ENCODE results near the gene NUP93. TPM values are rescaled to one million over a fixed set of nuclear protein-coding genes. Genes with fewer than 3 reads are reported as not detected.
A peak's percentile ranks its signal among the peaks of the same experiment; 100 is the strongest.

Gene NUP93
- total RNA-seq, 1 experiment from 2014 or later: 165 TPM

- Histone ChIP-seq H4K91ac (ENCODE audit: insufficient read length, low read depth, low read length) (no peak overlapping the region), H3K14ac (ENCODE audit: insufficient read depth, low read length) (no peak overlapping the region), H2BK120ac (ENCODE audit: low read depth, low read length, poor library complexity, severe bottlenecking) (no peak overlapping the region), H2AFZ (ENCODE audit: low read length) (no peak overlapping the region), H3T11ph (ENCODE audit: low read length) (no peak overlapping the region), H3K18ac (ENCODE audit: insufficient read length, low read depth, low read length) (no peak overlapping the region), H3K27me3 (ENCODE audit: insufficient read depth, low read length) (no peaks in the 10 kb centered on the region), H4K5ac (ENCODE audit: insufficient read length, low read depth, low read length) (no peak overlapping the region), H3K79me2 (ENCODE audit: insufficient read depth, low read length) (no peaks in the 10 kb centered on the region), H3K23ac (ENCODE audit: insufficient read length, low read depth, low read length) (no peak overlapping the region), H2BK12ac (ENCODE audit: insufficient read length, low read depth, low read length) (no peak overlapping the region), H4K8ac (replicated peaks; ENCODE audit: insufficient read length, low read depth, low read length) (no peak overlapping the region), H3K9ac (ENCODE audit: extremely low read depth, insufficient read length, low read length) (no peak overlapping the region), H4K20me1 (ENCODE audit: control insufficient read depth, insufficient read depth, insufficient read length) (no peaks in the 10 kb centered on the region), H3K9me3 (ENCODE audit: control insufficient read depth, low read depth, low read length) (no peaks in the 10 kb centered on the region), H2BK15ac (ENCODE audit: low read depth, low read length) (no peak overlapping the region), H3K79me1 (ENCODE audit: insufficient read depth, low read depth, low read length, poor library complexity, severe bottlenecking) (no peaks in the 10 kb centered on the region), H2AK5ac (ENCODE audit: insufficient read length, low read length) (no peak overlapping the region), H3K56ac (ENCODE audit: insufficient read length, low read depth, low read length) (no peak overlapping the region), H2BK20ac (ENCODE audit: low read depth, low read length, poor library complexity, severe bottlenecking) (no peak overlapping the region), H3K4ac (ENCODE audit: low read depth, low read length) (no peak overlapping the region), H3K4me2 (ENCODE audit: insufficient read depth, insufficient read length, low read length) (no peak overlapping the region), H3K4me1 (ENCODE audit: insufficient read depth, low read length) (no peaks in the 10 kb centered on the region), H3K23me2 (ENCODE audit: insufficient read length, low read depth, low read length, poor library complexity, severe bottlenecking) (no peaks in the 10 kb centered on the region), H3K27ac (ENCODE audit: insufficient read length, low read depth, low read length) (no peak overlapping the region), H2BK5ac (ENCODE audit: insufficient read length, low read length) (no peak overlapping the region)
- Mint-ChIP-seq H3K4me3 (no peak overlapping the region), H3K27me3 (ENCODE audit: low read depth) (peaks cover 7% of the 10 kb centered on the region), H3K9me3 (no peaks in the 10 kb centered on the region), H3K36me3 (ENCODE audit: insufficient read depth in 1 of 3, low read depth in 3 of 3) (no peaks in the 10 kb centered on the region), H3K4me1 (peaks cover 6% of the 10 kb centered on the region in 2 experiments), H3K27ac (peak overlapping the region in 1 of 3 experiments; percentile 41; a peak in 1 of 7 replicates)
- no peak for DNase-seq
- TF ChIP-seq CTCF (conservative IDR thresholded peaks at IDR 0.05): no peak
- no CpG with 5 or more reads among the region's 3 CpGs for WGBS (ENCODE audit: extremely low coverage, insufficient read length, low lambda C conversion rate)
These were observed 5.7 kb upstream of the NUP93 start for GRCh38 chr16:56724191-56724590.

All from H9 (cell line).